Activated CD8-positive, alpha-beta memory T cell treated with anti-CD3 and anti-CD28 coated beads for 1 hour (primary cell): ENCODE measurements around the gene TEX264.

Experiments used
- DNase-seq, 2 donors: peaks; one replicate each; pipeline ENCODE4 v3.0.0-alpha.2; 2020; ENCODE audit warnings: low read depth in 1 of 2; ENCODE audit errors: extremely low read depth in 1 of 2

TEX264 gene

DNA sequence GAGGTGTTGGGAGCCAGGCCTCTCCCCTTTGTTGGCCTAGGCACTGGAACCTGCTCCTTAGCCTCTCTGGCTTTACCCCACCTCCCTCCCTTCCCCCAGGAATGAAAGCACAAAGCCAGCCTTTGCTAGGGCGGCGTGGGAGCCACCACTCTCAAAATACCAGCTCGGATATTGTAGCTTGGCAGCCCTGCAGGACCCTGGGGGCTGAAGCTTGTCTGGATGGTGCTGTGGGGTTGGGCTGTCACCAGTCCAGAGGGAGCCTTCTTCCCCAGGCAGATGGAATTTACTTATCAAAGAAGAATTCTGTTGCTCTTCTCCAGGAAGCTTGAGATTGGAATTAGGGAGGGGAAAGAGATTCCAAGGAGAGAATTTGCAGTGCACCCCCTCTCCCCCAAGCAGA, 20.9 kb downstream of the TEX264 start:
- DNase-seq = no peak

DNA sequence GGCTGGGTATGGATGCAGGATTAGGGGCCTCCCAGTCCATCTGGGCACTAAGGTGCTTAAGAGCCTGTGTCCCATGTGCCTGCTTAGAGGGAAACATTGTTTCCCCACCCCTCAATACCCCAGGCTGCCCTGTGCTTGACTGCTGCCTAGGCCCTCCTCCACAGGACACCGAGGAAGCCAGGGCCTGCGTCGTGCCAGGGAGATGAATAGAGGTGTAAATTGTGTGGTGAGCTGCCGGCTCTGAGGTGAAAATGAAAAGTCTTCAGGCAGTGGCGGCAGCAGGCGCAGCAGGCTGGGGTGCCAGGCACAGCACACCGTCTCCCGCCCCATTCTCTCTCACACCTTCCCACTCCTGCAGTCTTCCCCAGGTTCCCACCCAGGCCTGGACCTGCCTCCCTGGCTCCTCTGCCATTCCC, 21.9 kb downstream of the TEX264 start:
- no peak for DNase-seq

DNA sequence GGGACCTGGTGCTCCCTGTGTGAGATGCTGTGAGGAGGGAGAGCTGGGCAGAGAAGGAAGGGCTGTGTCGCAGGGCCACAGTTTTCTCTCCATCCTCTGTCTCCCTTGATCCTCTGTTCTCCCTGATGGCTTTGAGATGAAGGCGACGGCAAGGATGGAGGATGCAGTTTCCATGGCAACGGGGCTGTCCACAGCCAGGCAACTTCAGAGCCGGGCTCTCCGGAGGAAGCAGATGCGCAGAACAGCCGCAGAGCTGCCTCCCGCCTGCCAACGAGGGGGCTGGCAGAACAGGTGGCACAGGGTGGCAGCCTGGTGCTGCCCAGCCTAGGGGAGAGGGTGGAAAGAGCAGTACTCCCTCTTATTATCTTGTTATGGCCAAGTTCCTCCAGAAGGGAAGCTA, 25.9 kb downstream of the TEX264 start:
- DNase-seq = no peak

DNA sequence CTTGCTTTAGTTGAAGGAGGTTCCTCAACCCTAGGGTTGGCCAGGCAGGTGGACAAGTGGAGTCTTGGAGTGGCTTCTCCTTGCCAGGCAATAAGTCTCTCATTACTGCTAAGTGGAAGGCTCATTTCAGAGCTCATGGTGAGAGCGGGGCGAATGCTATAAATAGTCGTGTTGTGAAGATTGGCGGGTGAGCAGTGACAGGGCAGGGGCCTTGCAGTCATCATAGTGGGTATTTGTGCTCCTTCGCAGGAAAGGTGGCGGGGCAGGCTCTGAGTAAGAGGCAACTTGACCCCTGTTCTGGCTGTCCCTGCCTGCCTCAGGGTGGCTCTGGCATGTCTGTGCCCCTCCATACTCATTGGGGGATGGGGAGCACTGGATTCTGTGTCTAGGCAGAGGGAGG, 27.2 kb downstream of the TEX264 start:
- no peak for DNase-seq

DNA sequence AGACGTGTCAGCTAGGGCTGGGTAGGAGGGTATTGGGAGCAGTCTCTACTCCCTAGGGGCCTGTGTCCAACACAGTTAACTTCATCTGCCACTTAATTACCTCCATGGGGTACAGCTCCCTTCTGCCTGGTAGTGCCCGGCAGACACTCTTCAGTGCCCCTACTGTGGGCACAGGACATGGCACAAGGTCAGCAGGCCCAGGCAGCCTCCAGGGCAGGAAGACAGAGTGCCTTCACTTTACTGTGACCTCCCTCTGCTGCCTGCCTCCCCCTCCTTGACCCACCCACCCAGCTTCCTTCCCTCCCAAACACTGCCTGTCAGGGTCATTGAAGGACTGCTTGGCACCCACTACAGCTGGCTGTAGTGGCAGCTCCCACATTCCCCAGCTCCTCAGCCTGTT, 29.4 kb downstream of the TEX264 start:
- DNase-seq = no peak

DNA sequence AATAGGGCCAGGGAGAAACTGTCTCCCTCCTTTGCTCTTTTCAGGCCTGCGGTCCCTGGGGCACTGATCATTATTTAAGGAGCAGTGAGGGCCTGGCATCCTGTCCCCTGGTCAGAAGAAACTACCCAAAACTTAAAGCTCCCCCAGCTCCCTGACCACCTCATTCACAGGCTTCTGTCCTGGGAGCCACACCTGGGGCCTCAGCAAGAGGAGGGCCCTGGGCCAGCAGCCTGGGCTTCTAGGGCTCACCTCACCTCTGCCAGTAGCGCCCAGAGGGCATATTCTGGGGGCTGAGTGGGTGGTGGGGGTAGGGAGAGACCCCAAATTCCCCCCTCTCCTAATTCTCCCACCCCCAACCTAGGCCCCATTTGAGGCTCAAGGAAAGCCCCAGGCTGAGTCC, 31.1 kb downstream of the TEX264 start:
- no peak for DNase-seq

DNA sequence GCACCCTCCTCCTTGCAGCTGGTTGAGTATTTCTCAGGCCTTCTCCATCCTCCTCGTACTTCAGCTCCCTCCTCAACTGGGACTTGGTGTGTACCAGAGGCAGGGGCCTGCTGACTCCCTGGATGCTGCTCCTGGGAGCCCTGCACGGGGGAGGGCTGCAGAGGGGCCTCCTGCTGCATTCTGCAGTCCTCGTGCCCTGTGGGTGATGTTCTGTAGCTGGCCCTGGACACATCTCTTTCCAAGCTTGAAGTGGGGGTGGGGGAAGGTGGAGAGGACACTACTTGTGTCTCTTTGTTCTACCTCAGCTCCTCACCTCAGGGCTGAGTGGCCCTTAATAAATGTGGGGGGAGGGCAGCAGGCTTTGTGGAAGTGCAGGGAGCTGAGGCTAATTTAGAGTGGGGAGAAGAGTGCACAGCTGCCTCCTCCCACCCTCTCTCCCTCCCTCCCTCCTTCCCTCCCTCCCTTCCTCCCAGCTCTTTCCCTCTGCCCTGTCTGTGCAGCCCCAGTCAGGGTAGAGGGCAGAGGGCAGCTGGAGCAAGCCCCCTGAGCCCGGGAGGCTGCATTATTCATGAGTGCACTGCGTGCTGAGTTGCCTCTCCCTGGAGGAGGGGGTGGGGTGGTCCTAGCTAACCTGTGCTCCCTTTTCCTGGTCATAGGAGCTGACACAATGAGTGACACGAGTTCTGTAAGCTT, 32.2 kb downstream of the TEX264 start:
- no peak for DNase-seq

DNA sequence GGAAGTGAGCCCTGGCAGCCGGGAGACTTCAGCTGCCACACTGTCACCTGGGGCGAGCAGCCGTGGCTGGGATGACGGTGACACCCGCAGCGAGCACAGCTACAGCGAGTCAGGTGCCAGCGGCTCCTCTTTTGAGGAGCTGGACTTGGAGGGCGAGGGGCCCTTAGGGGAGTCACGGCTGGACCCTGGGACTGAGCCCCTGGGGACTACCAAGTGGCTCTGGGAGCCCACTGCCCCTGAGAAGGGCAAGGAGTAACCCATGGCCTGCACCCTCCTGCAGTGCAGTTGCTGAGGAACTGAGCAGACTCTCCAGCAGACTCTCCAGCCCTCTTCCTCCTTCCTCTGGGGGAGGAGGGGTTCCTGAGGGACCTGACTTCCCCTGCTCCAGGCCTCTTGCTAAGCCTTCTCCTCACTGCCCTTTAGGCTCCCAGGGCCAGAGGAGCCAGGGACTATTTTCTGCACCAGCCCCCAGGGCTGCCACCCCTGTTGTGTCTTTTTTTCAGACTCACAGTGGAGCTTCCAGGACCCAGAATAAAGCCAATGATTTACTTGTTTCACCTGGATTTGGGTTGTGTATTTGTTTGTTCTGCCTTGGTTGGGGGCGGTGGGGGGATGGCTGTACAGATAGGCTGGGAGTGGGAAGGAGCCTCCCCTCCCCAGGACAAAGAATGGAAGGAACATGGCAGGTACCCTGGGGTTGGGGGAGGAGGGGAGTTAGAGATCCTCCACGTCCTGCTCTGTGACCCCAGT, 32.9 kb downstream of the TEX264 start:
- no peak for DNase-seq

DNA sequence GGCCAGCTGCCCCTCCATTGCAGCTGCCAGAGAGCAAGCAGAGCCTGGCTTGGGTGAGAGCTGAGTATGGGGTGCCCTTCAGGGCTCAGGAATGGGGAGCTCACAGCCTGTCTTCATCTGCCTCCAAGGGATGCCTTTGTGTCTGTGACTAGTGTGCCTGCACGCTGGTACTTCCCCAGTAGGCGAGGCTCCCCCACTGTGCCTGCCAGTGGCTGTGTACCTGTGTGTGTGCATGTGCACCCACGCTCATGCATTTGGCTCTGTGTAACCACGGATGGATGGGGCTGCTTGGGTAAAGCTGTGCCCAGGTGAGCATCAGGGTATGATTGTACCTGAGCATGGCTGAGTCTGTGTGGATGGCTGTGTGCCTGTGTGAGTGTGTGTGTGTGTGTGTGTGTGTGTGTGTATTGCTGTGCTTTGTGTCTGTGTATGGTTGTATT, 33.5 kb downstream of the TEX264 start:
- DNase-seq = no peak

DNA sequence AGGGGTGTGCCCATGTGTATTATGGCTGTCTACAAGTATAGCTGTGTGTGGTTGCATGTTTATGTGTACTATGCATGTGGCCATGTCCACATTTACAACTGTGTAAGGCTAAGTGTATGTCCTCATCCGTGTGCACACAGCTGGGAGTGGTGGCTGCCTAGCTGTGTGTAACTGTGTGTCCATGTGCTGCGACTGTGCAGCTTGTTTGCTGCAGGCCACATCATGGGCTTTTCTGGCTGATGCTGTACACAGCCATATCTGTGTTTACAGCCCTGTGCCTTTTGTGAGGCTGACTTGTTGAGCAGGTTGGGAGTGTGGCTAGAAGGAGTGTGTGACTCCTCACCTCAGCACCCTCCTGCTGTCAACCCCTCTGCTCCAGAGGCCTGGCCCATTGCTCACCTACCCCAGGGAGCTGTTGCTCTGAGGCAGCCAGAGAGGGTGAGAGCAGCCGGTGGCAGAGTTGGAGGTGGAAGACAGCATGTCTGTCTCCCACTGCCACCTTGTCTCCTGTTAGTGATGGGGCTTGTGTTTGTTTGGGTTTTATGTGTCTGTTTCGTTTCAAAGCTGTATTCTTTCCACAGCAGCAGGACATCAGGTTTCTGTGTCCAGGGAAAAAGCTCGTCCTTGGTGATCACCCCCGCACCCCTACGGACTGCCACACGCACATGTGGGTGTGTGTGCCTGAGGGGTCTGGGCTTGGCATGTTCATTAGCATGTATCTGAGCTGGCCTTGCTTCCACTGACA, 34.4 kb downstream of the TEX264 start:
- no peak for DNase-seq

DNA sequence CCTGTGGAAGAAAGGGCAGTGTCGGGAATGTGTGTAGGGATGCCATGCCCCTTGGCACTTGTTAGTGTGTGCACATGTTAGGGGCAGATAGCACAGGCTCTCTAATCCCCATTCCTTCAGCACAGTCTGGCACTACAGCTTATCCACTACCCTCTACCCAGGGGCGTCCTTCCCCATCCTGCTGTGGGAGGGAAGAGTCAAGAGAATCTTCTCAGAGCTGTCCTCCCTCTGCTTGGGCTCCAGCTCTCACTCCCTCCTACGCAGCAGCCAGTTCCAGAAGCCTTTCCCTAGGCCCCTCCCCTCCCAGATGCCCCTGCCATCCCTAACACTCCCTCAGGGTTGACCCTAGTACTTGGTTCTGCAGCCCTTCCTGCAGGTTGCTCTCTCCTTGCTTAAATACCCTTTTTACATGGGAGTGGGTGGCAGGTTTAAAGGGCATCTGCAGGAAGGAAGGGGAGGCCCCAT, 35.0 kb downstream of the TEX264 start:
- DNase-seq = no peak

DNA sequence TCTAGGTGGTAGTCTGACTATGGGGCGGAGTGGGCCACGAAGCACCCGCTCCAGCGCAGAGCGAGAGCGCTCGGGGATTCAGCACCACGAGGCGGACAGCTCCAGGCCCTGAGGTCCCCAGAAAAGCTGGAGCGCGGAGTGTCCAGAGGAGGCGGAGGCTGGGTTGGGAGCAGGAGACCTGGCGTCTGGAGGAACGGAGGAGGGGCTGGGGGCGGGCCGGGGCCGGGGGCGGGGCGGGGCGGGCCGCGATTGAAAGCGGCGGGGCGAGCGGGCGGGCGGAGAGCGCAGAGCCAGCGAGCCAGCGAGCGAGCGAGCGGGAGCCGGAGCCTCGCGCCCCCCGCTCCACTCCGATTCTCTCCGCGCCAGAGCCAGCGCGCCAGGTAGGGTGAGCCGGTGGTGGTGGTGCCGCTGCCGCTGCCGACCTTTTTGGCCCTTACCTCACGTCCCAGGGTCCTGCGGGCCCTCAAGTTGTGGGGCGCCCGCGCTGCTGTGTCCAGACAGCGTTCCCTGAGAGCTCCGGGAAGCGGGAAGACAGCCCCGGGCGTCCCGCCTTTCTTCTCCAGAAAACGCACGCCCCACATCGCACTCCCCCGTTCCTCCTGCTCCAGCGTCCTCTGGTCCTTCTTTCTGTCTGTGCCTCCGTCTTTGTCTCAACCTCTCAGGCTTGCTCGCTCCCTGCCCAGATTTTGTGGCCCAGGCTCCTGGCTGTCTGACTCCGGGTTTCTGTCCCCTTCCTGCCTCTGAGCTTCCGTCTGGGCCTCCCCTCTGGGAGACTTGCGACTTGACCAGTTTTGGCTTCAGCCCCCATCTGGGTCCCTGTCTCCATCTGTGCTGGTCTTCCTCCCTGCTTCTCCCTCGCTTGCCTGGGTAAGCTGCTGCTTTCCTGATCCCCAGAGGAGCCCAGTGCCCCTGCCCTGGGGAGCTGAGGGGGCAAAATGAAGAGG, 36.0 kb downstream of the TEX264 start, which contains the start of gene GRM2:
Gene GRM2, plus strand, starts transcription at position 281 of the 944 bp plus-strand sequence. CDS start 1,916 bp downstream, outside the sequence.
- DNase-seq = no peak

DNA sequence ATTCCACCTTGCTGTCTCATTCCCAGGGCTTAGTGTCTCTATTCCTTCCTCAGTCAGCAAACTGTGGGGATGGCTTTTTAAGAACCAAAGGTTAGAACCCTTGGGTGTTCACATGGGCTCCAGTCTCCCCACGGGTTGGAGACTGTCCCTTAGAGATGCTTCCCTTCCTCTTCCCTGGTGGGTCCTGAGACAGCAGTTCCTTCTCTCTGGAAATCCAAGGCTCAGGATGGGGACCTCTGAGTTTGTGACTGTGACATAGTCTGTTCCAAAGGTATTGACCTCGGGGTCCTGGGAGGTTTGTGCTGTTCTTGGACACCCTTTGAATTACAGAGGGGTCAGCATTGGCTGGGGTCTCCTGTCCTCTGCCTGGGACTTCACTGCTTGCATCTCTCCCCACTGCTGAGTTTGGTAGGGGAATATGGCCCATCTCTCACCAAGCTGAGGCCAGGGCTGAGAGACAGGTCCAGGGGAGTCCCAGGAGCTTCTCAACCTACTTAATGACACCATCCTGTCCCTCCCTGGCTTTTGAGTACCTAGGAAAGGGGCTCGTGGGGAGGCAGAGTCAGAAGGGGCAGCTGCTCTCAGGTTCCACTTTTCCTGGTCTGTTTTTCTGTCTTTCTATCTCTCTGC, 37.3 kb downstream of the TEX264 start:
- no peak for DNase-seq

DNA sequence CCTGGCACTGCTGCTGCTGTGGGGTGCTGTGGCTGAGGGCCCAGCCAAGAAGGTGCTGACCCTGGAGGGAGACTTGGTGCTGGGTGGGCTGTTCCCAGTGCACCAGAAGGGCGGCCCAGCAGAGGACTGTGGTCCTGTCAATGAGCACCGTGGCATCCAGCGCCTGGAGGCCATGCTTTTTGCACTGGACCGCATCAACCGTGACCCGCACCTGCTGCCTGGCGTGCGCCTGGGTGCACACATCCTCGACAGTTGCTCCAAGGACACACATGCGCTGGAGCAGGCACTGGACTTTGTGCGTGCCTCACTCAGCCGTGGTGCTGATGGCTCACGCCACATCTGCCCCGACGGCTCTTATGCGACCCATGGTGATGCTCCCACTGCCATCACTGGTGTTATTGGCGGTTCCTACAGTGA, 38.0 kb downstream of the TEX264 start:
- no peak for DNase-seq

DNA sequence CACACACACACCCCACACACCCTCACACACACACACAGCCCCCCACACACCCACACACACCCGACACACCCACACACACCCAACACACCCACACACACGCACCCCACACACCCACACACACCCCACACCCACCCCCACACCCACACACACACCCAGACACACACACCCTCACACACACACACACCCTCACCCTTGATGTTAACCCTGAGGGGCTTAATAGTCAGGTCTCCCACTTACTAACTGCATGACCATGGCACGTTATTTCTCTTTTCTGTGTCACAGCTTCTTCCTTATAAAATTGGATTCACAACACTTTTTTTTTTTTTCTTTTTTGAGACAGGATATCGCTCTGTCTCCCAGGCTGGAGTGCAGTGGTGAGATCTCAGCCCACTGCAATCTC, 38.6 kb downstream of the TEX264 start:
- no peak for DNase-seq

DNA sequence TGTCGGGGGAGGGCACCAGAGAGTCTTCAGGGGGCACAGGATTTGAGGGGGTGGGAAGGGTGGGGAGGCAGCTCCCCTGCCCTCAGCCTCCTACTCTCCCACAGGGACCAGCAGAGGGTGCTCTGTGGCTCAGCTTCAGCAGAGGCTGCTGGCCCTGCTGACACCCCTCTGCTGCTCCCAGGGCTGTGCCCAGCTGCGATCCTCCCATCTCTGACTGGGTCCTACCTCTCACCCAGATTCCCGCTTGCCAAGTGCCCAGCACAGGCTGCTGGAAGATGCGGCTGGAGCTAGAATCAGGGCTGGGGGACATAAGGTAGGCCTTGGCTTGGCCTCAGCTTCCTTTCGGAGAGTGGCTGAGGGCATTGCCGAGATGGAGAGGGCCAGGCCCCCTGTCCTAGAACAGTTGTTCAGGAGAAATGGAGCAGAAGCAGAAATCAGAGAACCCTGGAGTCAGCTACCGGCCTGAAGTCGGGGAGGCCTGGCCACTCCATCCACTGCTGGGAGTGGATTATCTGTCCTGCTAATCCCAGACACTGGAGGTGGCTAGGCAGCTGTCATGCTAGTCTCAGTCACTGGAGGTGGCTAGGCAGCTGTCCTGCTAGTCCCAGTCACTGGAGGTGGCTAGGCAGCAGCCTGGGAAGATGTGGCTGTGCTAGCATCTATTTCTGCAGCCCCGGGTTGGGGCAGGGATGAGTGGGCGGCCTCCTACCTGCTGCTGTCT, 39.7 kb downstream of the TEX264 start:
- no peak for DNase-seq

DNA sequence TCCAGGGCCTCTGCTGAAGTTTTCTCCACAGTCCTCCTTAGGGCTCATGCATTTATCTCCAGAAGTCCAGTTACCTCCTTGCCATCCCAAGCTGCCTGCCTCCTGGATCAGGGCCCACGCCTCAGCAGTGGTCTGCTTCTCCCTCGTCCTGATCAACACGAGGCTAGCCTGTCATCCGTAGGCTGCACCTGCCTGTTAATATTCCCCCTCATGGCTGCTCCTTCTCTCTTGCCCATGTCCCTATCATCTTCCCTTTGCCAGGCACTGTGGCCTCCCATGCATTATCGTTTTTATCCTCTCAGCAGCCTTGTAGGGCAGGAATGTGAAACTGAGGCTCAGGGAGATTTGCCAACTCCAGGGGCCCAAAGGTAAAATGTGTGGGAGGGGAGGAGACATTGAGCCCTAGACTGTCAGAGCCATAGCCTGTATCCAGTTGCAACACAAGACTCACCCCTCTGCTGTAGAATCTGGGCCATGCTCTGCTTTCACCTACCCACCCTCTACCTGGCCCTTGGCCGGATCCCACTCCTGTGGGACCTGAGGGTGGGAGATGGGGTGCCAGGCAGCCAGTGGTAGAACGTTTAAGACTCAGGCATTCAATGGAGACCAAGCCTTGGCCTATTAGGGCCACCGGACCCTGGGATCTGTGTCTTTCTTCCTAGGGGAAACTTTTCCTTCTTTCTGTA, 40.4 kb downstream of the TEX264 start:
- no peak for DNase-seq

DNA sequence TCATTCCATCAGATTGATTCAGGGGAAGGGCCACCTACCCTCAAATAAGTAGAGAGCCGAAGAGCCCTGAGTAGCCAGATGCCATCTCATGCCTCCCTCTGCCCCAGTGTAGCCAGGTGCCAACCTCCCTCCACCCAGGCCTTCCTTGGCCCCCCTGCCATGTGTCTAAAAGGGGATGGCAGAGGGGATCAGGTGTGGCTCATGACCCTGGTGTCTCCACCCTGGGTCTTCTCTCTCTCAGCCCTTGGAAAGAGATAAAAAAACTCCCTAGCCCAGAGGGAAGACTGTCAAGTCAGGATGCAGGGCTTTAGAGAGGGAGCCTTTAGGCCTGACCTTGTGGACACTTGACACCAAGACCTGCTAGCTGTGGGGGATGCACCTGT, 41.0 kb downstream of the TEX264 start:
- no peak for DNase-seq

DNA sequence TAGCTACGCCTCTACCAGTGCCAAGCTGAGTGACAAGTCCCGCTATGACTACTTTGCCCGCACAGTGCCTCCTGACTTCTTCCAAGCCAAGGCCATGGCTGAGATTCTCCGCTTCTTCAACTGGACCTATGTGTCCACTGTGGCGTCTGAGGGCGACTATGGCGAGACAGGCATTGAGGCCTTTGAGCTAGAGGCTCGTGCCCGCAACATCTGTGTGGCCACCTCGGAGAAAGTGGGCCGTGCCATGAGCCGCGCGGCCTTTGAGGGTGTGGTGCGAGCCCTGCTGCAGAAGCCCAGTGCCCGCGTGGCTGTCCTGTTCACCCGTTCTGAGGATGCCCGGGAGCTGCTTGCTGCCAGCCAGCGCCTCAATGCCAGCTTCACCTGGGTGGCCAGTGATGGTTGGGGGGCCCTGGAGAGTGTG, 41.5 kb downstream of the TEX264 start:
- DNase-seq = no peak
